Measurements from ENCODE around the gene IGFBP6. TPM values are rescaled to one million over a fixed set of nuclear protein-coding genes. Genes with fewer than 3 reads are reported as not detected.

Gene IGFBP6
- total RNA-seq, 1 donor from 2014 or later, result 20.8 TPM

DNA sequence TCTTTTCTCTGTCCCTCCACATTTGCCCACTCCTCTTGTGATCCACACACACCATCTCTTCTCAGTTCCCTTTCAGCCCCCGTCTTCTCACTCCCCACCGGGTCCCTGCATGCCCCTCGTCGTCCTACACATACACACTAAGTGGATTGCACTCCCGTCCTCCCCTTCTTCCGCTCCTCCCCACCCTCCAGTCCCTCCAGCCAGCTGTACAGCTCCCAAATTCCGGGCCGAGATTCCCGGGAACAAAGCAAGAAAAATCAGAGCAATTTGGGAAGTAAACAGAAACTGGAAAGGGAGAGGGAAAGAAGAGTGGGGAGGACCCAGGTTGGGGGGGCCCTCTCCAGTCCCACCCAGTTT lies 282 bp upstream of the IGFBP6 start:
- H3K4me3 Mint-ChIP-seq (ENCODE audit: unreplicated experiment), result peak overlapping the region; percentile 78
- H3K27ac Mint-ChIP-seq (ENCODE audit: unreplicated experiment), result peak overlapping the region; percentile 7
- H3K4me1 Mint-ChIP-seq (ENCODE audit: low read depth, unreplicated experiment), result peaks cover 23% of the 10 kb centered on the region
- H3K36me3 Mint-ChIP-seq (ENCODE audit: low read depth, unreplicated experiment), result no peaks in the 10 kb centered on the region
- peak; percentile 39 for DNase-seq (ENCODE audit: low read depth)
- H3K36me3 ChIP-seq (ENCODE audit: insufficient read depth, low read length), result no peaks in the 10 kb centered on the region
- H3K4me1 ChIP-seq (ENCODE audit: insufficient read depth, low read length), result peaks cover 31% of the 10 kb centered on the region
- peak overlapping the region; percentile 88 for H3K27ac ChIP-seq (ENCODE audit: low read depth, low read length)
- H3K9ac ChIP-seq (ENCODE audit: low read length), result peak overlapping the region; percentile 82
- no peak for FAIRE-seq
- H3K27me3 ChIP-seq (ENCODE audit: insufficient read depth, low read length), result no peaks in the 10 kb centered on the region
- H3K27me3 Mint-ChIP-seq (ENCODE audit: low read depth, unreplicated experiment), result peaks cover 22% of the 10 kb centered on the region
- peak overlapping the region; percentile 85 for H2AFZ ChIP-seq (ENCODE audit: low read depth, low read length)
- H4K20me1 ChIP-seq (ENCODE audit: insufficient read depth, low read length), result no peaks in the 10 kb centered on the region
- H3K9me3 Mint-ChIP-seq (ENCODE audit: unreplicated experiment), result peaks cover 2% of the 10 kb centered on the region
- H3K9me3 ChIP-seq (ENCODE audit: insufficient read depth, low read depth, low read length), result no peaks in the 10 kb centered on the region
- peak overlapping the region; percentile 96 for H3K4me2 ChIP-seq (ENCODE audit: low read length)
- H3K4me3 ChIP-seq (ENCODE audit: insufficient read depth, low read depth, low read length), result peak overlapping the region; percentile 65
- H3K79me2 ChIP-seq (ENCODE audit: insufficient read depth, low read length), result no peaks in the 10 kb centered on the region
- TF ChIP-seq, protein P1, sequence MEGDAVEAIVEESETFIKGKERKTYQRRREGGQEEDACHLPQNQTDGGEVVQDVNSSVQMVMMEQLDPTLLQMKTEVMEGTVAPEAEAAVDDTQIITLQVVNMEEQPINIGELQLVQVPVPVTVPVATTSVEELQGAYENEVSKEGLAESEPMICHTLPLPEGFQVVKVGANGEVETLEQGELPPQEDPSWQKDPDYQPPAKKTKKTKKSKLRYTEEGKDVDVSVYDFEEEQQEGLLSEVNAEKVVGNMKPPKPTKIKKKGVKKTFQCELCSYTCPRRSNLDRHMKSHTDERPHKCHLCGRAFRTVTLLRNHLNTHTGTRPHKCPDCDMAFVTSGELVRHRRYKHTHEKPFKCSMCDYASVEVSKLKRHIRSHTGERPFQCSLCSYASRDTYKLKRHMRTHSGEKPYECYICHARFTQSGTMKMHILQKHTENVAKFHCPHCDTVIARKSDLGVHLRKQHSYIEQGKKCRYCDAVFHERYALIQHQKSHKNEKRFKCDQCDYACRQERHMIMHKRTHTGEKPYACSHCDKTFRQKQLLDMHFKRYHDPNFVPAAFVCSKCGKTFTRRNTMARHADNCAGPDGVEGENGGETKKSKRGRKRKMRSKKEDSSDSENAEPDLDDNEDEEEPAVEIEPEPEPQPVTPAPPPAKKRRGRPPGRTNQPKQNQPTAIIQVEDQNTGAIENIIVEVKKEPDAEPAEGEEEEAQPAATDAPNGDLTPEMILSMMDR (IDR thresholded peaks at IDR 0.05; ENCODE audit: insufficient read depth, low read depth, low read length), result no peak
- TF ChIP-seq EZH2 (IDR thresholded peaks at IDR 0.05; ENCODE audit: insufficient read depth, low read length), result no peak

DNA sequence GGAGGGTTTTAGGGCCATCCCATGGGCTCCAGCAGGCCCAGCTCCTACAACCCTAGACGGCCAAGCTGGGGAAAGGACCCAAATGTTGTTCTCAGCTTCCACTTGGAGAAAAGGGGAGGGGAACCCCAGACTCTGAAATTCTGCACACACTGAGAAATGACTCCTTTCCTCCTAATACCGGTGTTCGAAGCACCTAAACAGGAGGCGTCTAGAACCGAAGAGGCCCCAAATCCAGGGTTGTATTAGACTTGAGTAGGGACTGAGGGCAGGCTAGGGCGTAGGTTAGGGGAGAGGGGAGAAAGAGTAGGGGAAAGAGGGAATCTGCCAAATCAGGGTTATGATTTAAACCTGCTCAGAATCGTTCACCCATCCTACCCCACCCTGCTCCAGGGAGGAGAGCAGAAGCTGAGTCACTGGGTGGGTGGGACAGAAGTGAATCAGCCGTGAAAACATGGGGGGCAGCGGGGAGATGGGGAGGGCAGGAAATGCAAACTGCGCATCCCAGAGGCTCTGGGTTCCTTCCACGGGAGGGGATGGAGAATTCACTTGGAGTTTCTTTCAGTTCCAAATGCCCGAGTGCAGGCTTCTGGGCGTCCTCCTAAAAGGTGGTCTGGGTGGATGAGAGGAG lies 1.0 kb downstream of the IGFBP6 start:
- H3K27me3 Mint-ChIP-seq (ENCODE audit: low read depth, unreplicated experiment), result peaks cover 25% of the 10 kb centered on the region
- H3K27ac Mint-ChIP-seq (ENCODE audit: unreplicated experiment), result peak overlapping the region; percentile 70
- Histone ChIP-seq H3K9me3 (ENCODE audit: insufficient read depth, low read depth, low read length) (no peaks in the 10 kb centered on the region), H3K9ac (ENCODE audit: low read length) (peak overlapping the region; percentile 82), H3K4me2 (ENCODE audit: low read length) (peak overlapping the region; percentile 96), H3K79me2 (ENCODE audit: insufficient read depth, low read length) (no peaks in the 10 kb centered on the region), H3K4me3 (ENCODE audit: insufficient read depth, low read depth, low read length) (peak overlapping the region; percentile 65), H3K4me1 (ENCODE audit: insufficient read depth, low read length) (peaks cover 31% of the 10 kb centered on the region), H4K20me1 (ENCODE audit: insufficient read depth, low read length) (no peaks in the 10 kb centered on the region), H3K27me3 (ENCODE audit: insufficient read depth, low read length) (no peaks in the 10 kb centered on the region), H2AFZ (ENCODE audit: low read depth, low read length) (peak overlapping the region; percentile 85), H3K27ac (ENCODE audit: low read depth, low read length) (peak overlapping the region; percentile 88), H3K36me3 (ENCODE audit: insufficient read depth, low read length) (no peaks in the 10 kb centered on the region)
- DNase-seq (ENCODE audit: low read depth) (peak; percentile 71), FAIRE-seq (peak; percentile 58)
- TF ChIP-seq, protein P1 (IDR thresholded peaks at IDR 0.05; ENCODE audit: insufficient read depth, low read depth, low read length), result no peak
- TF ChIP-seq EZH2 (IDR thresholded peaks at IDR 0.05; ENCODE audit: insufficient read depth, low read length), result no peak
- peak overlapping the region; percentile 85 for H3K4me3 Mint-ChIP-seq (ENCODE audit: unreplicated experiment)
- H3K36me3 Mint-ChIP-seq (ENCODE audit: low read depth, unreplicated experiment), result no peaks in the 10 kb centered on the region
- peaks cover 23% of the 10 kb centered on the region for H3K4me1 Mint-ChIP-seq (ENCODE audit: low read depth, unreplicated experiment)
- H3K9me3 Mint-ChIP-seq (ENCODE audit: unreplicated experiment), result peaks cover 2% of the 10 kb centered on the region

Measured in astrocyte (in vitro differentiated cells and primary cell).